ENCODE data around the gene NIPSNAP2.

- no peak for TF ChIP-seq POLR2A (IDR thresholded peaks at IDR 0.05; ENCODE audit: extremely low read depth, insufficient read length)
- no peak for TF ChIP-seq CTCF (IDR thresholded peaks at IDR 0.05; ENCODE audit: low read depth, low read length)
These were observed 42.8 kb downstream of the NIPSNAP2 start for GRCh38 chr7:56007167-56007652.

All from NB4 (cell line).